SIG-M5 treated with dmso at 0.1 percent for 504 hours (cell line): Measurements from ENCODE around the gene S100A8.

Source experiments
- DNase-seq: peaks from one replicate; lab custom pipeline; 2025; ENCODE audit not compliant: unreplicated experiment; lab: John Stamatoyannopoulos, UW

The S100A8 gene

GRCh38 chr1:153363641-153364040 lies 27.2 kb downstream of the S100A8 start:
- DNase-seq = no peak

GRCh38 chr1:153362187-153362775 lies 28.6 kb downstream of the S100A8 start:
- DNase-seq = no peak

GRCh38 chr1:153361480-153362109 lies 29.3 kb downstream of the S100A8 start:
- DNase-seq = no peak

- DNase-seq = no peak
These were observed 30.0 kb downstream of the S100A8 start for GRCh38 chr1:153360592-153361479.

GRCh38 chr1:153360190-153360589 lies 30.7 kb downstream of the S100A8 start:
- no peak for DNase-seq

GRCh38 chr1:153359241-153359640 lies 31.6 kb downstream of the S100A8 start:
- DNase-seq = no peak

- no peak for DNase-seq
These were observed 32.2 kb downstream of the S100A8 start for GRCh38 chr1:153358691-153358975.

GRCh38 chr1:153357853-153358690 lies 32.8 kb downstream of the S100A8 start, which contains the start of gene S100A9:
Gene S100A9, plus strand, starts transcription at chr1:153357854. Its CDS starts 430 bp downstream, at chr1:153358284.
- DNase-seq = peak; percentile 86

- peak; percentile 93 for DNase-seq
These were observed 33.6 kb downstream of the S100A8 start for GRCh38 chr1:153357076-153357852.

- DNase-seq = no peak
These were observed 34.3 kb downstream of the S100A8 start for GRCh38 chr1:153356392-153357075.

- DNase-seq = peak; percentile 94
These were observed 35.3 kb downstream of the S100A8 start for GRCh38 chr1:153355445-153356071.

- no peak for DNase-seq
These were observed 36.2 kb downstream of the S100A8 start for GRCh38 chr1:153354515-153355193.

GRCh38 chr1:153353226-153353947 lies 37.5 kb downstream of the S100A8 start:
- no peak for DNase-seq

- DNase-seq = peak; percentile 87
These were observed 38.4 kb downstream of the S100A8 start for GRCh38 chr1:153352523-153352922.

- DNase-seq = no peak
These were observed 40.4 kb downstream of the S100A8 start for GRCh38 chr1:153350321-153350957.

GRCh38 chr1:153349363-153350320 lies 41.2 kb downstream of the S100A8 start:
- peak; percentile 53 for DNase-seq
